ENCODE results near the gene CBFA2T3. TPM values are rescaled to one million over a fixed set of nuclear protein-coding genes. Genes with fewer than 3 reads are reported as not detected.

Gene CBFA2T3
- total and polyA plus RNA-seq, 4 donors: 0.18 to 9.4 (median 2.7) TPM

- H3K9me3 ChIP-seq (ENCODE audit: control insufficient read depth, low read length): no peaks in the 10 kb centered on the region
- no peak overlapping the region for H3K4me3 ChIP-seq (ENCODE audit: low read length in 2 of 2)
- intact Hi-C loops (cut with DNase I): no loop called here
- no peaks in the 10 kb centered on the region for H3K4me1 ChIP-seq (ENCODE audit: control insufficient read depth in 1 of 2, insufficient read depth in 2 of 2, low read length in 2 of 2)
- WGBS, 2 donors: 79 to 82% methylated on average over 20 of the region's 20 CpGs
- no peaks in the 10 kb centered on the region for H3K27me3 ChIP-seq (ENCODE audit: control insufficient read depth in 1 of 2, insufficient read depth in 2 of 2, low read length in 1 of 2)
- ATAC-seq (ENCODE audit: low FRiP score) (no peak), DNase-seq (no peak)
- no peaks in the 10 kb centered on the region for H3K36me3 ChIP-seq (ENCODE audit: control insufficient read depth in 1 of 2, insufficient read depth in 2 of 2, low read length in 1 of 2)
- no peak overlapping the region for H3K27ac ChIP-seq (ENCODE audit: low read depth in 1 of 2, low read length in 2 of 2)
Measured at GRCh38 chr16:88970050-88970449, 7.0 kb downstream of the CBFA2T3 start.

GRCh38 chr16:88969361-88969831 lies 7.6 kb downstream of the CBFA2T3 start:
- intact Hi-C loops (cut with DNase I): no loop called here
- no peaks in the 10 kb centered on the region for H3K4me1 ChIP-seq (ENCODE audit: control insufficient read depth in 1 of 2, insufficient read depth in 2 of 2, low read length in 2 of 2)
- 45 to 47% methylated on average over 22 of the region's 22 CpGs for WGBS, 2 donors
- ATAC-seq (ENCODE audit: low FRiP score) (peak; percentile 9), DNase-seq (no peak)
- H3K27ac ChIP-seq (ENCODE audit: low read depth in 1 of 2, low read length in 2 of 2): no peak overlapping the region
- no peak overlapping the region for H3K4me3 ChIP-seq (ENCODE audit: low read length in 2 of 2)
- H3K36me3 ChIP-seq (ENCODE audit: control insufficient read depth in 1 of 2, insufficient read depth in 2 of 2, low read length in 1 of 2): no peaks in the 10 kb centered on the region
- H3K27me3 ChIP-seq (ENCODE audit: control insufficient read depth in 1 of 2, insufficient read depth in 2 of 2, low read length in 1 of 2): no peaks in the 10 kb centered on the region
- no peaks in the 10 kb centered on the region for H3K9me3 ChIP-seq (ENCODE audit: control insufficient read depth, low read length)

- Histone ChIP-seq H3K36me3 (ENCODE audit: control insufficient read depth in 1 of 2, insufficient read depth in 2 of 2, low read length in 1 of 2) (no peaks in the 10 kb centered on the region), H3K4me1 (ENCODE audit: control insufficient read depth in 1 of 2, insufficient read depth in 2 of 2, low read length in 2 of 2) (no peaks in the 10 kb centered on the region), H3K9me3 (ENCODE audit: control insufficient read depth, low read length) (no peaks in the 10 kb centered on the region), H3K27ac (ENCODE audit: low read depth in 1 of 2, low read length in 2 of 2) (no peak overlapping the region), H3K4me3 (ENCODE audit: low read length in 2 of 2) (no peak overlapping the region), H3K27me3 (ENCODE audit: control insufficient read depth in 1 of 2, insufficient read depth in 2 of 2, low read length in 1 of 2) (no peaks in the 10 kb centered on the region)
- WGBS, 2 donors: 66 to 69% methylated on average over 31 of the region's 31 CpGs
- no peak for ATAC-seq (ENCODE audit: low FRiP score)
- intact Hi-C loops (cut with DNase I): no loop called here
- no peak for DNase-seq
Measured at GRCh38 chr16:88968589-88969280, 8.3 kb downstream of the CBFA2T3 start.

- intact Hi-C loops (cut with DNase I): no loop called here
- Histone ChIP-seq H3K4me3 (ENCODE audit: low read length in 2 of 2) (no peak overlapping the region), H3K27me3 (ENCODE audit: control insufficient read depth in 1 of 2, insufficient read depth in 2 of 2, low read length in 1 of 2) (no peaks in the 10 kb centered on the region), H3K4me1 (ENCODE audit: control insufficient read depth in 1 of 2, insufficient read depth in 2 of 2, low read length in 2 of 2) (no peaks in the 10 kb centered on the region), H3K27ac (ENCODE audit: low read depth in 1 of 2, low read length in 2 of 2) (no peak overlapping the region), H3K36me3 (ENCODE audit: control insufficient read depth in 1 of 2, insufficient read depth in 2 of 2, low read length in 1 of 2) (no peaks in the 10 kb centered on the region), H3K9me3 (ENCODE audit: control insufficient read depth, low read length) (no peaks in the 10 kb centered on the region)
- ATAC-seq (ENCODE audit: low FRiP score): no peak
- no peak for DNase-seq
- WGBS, 2 donors: 55 to 60% methylated on average over 28 to 29 of the region's 29 CpGs
Measured at GRCh38 chr16:88967830-88968588, 9.0 kb downstream of the CBFA2T3 start.

GRCh38 chr16:88966986-88967829 lies 9.8 kb downstream of the CBFA2T3 start:
- intact Hi-C loops (cut with DNase I): no loop called here

GRCh38 chr16:88965826-88966480 lies 11.1 kb downstream of the CBFA2T3 start:
- DNase-seq: no peak
- no peak for ATAC-seq (ENCODE audit: low FRiP score)
- Histone ChIP-seq H3K4me3 (ENCODE audit: low read length in 2 of 2) (no peak overlapping the region), H3K27ac (ENCODE audit: low read depth in 1 of 2, low read length in 2 of 2) (no peak overlapping the region), H3K4me1 (ENCODE audit: control insufficient read depth in 1 of 2, insufficient read depth in 2 of 2, low read length in 2 of 2) (no peaks in the 10 kb centered on the region), H3K27me3 (ENCODE audit: control insufficient read depth in 1 of 2, insufficient read depth in 2 of 2, low read length in 1 of 2) (no peaks in the 10 kb centered on the region), H3K9me3 (ENCODE audit: control insufficient read depth, low read length) (no peaks in the 10 kb centered on the region), H3K36me3 (ENCODE audit: control insufficient read depth in 1 of 2, insufficient read depth in 2 of 2, low read length in 1 of 2) (no peaks in the 10 kb centered on the region)
- WGBS, 2 donors: 78 to 82% methylated on average over 19 of the region's 19 CpGs
- intact Hi-C loops (cut with DNase I): no loop called here

More at GRCh38 chr16:88966986-88967829, 9.8 kb downstream of the CBFA2T3 start:
- ATAC-seq (ENCODE audit: low FRiP score) (no peak), DNase-seq (no peak)
- no peaks in the 10 kb centered on the region for H3K27me3 ChIP-seq (ENCODE audit: control insufficient read depth in 1 of 2, insufficient read depth in 2 of 2, low read length in 1 of 2)
- H3K4me3 ChIP-seq (ENCODE audit: low read length in 2 of 2): no peak overlapping the region
- no peak overlapping the region for H3K27ac ChIP-seq (ENCODE audit: low read depth in 1 of 2, low read length in 2 of 2)
- 65 to 67% methylated on average over 47 of the region's 47 CpGs for WGBS, 2 donors
- H3K9me3 ChIP-seq (ENCODE audit: control insufficient read depth, low read length): no peaks in the 10 kb centered on the region
- no peaks in the 10 kb centered on the region for H3K4me1 ChIP-seq (ENCODE audit: control insufficient read depth in 1 of 2, insufficient read depth in 2 of 2, low read length in 2 of 2)
- H3K36me3 ChIP-seq (ENCODE audit: control insufficient read depth in 1 of 2, insufficient read depth in 2 of 2, low read length in 1 of 2): no peaks in the 10 kb centered on the region

- ATAC-seq (ENCODE audit: low FRiP score) (no peak), DNase-seq (peak in 1 of 2 donors; percentile 11)
- Histone ChIP-seq H3K27me3 (ENCODE audit: control insufficient read depth in 1 of 2, insufficient read depth in 2 of 2, low read length in 1 of 2) (no peaks in the 10 kb centered on the region), H3K4me1 (ENCODE audit: control insufficient read depth in 1 of 2, insufficient read depth in 2 of 2, low read length in 2 of 2) (no peaks in the 10 kb centered on the region), H3K4me3 (ENCODE audit: low read length in 2 of 2) (no peak overlapping the region), H3K9me3 (ENCODE audit: control insufficient read depth, low read length) (no peaks in the 10 kb centered on the region), H3K27ac (ENCODE audit: low read depth in 1 of 2, low read length in 2 of 2) (no peak overlapping the region), H3K36me3 (ENCODE audit: control insufficient read depth in 1 of 2, insufficient read depth in 2 of 2, low read length in 1 of 2) (no peaks in the 10 kb centered on the region)
- 76 to 80% methylated on average over 8 of the region's 8 CpGs for WGBS, 2 donors
- intact Hi-C loops (cut with DNase I): no loop called here
Measured at GRCh38 chr16:88965411-88965810, 11.6 kb downstream of the CBFA2T3 start.

- ATAC-seq (ENCODE audit: low FRiP score): no peak
- H3K27me3 ChIP-seq (ENCODE audit: control insufficient read depth in 1 of 2, insufficient read depth in 2 of 2, low read length in 1 of 2): no peaks in the 10 kb centered on the region
- H3K4me1 ChIP-seq (ENCODE audit: control insufficient read depth in 1 of 2, insufficient read depth in 2 of 2, low read length in 2 of 2): no peaks in the 10 kb centered on the region
- no peak overlapping the region for H3K27ac ChIP-seq (ENCODE audit: low read depth in 1 of 2, low read length in 2 of 2)
- H3K4me3 ChIP-seq (ENCODE audit: low read length in 2 of 2): no peak overlapping the region
- DNase-seq: no peak
- intact Hi-C loops (cut with DNase I): no loop called here
- H3K9me3 ChIP-seq (ENCODE audit: control insufficient read depth, low read length): no peaks in the 10 kb centered on the region
- H3K36me3 ChIP-seq (ENCODE audit: control insufficient read depth in 1 of 2, insufficient read depth in 2 of 2, low read length in 1 of 2): no peaks in the 10 kb centered on the region
Measured at GRCh38 chr16:88964636-88965035, 12.4 kb downstream of the CBFA2T3 start.

All from aorta (tissue), 5 donors.